ENCODE results near the gene PPIH.
"Not testable (repeated sequence)": the region's sequence is repeated elsewhere in the genome, so short reads cannot be mapped to it uniquely, and the experiment has no call there.

Gene PPIH

DNA sequence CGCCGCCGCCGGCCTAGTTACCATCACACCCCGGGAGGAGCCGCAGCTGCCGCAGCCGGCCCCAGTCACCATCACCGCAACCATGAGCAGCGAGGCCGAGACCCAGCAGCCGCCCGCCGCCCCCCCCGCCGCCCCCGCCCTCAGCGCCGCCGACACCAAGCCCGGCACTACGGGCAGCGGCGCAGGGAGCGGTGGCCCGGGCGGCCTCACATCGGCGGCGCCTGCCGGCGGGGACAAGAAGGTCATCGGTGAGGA is 24.2 kb downstream of the PPIH start:
- DNase-seq (ENCODE audit: low read depth, low spot score), result not testable (repeated sequence)

DNA sequence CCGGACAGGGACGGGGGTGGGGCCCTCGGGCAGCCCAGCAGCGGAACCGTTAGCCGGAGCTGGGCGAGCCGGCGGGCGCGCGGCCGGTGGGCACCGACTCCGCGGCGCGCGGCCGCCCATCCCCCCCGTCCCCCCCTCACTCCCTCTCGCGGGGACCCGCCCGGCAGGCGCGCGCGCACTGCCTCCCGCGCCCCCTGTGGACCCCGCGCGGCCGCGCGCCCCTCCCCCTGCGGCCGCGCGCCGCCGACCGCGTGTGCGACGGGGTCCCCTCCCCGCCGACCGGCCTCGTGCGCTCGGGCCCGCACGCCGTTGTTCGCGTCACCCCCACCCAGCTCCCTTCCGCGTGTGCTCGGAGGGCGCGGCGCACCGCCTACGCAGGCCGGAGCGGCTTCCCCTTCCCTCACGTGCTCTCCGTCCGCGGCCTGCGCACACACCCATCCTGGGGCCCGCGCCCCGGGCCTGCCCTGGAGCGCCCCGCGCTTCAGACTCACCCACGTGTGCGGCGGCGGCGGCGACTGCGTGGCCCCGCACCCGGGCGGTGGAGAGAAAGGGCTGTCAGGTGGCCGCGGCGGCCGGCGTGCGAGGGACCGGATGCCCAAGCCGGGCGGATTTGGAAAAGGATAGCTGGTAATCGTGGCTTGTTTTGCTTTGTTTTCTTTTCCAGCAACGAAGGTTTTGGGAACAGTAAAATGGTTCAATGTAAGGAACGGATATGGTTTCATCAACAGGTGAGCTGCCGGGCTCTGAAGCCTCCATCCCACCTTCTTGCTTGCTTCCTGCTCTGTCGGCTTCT is 24.7 kb downstream of the PPIH start:
- peak; percentile 75 for DNase-seq (ENCODE audit: low read depth, low spot score)

DNA sequence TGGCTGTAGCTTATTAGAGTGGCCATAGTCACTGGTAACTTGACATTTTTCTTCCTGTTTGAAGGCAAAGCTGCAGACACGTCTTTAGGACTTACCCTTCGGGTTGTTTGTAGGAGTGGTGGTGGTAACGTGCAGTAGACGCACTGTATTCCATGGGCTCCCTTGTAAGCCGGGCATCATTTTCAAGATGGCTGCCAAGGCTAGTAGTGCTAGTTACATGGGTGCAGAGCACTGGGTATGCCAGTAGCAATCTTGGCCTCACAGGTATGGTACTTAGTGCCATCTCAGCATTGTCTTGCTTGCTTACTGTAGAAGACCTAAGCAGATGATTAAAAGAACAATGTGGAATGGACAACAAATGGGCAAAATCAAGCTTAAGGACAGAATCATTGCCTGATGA is 25.9 kb downstream of the PPIH start:
- DNase-seq (ENCODE audit: low read depth, low spot score), result peak; percentile 37

DNA sequence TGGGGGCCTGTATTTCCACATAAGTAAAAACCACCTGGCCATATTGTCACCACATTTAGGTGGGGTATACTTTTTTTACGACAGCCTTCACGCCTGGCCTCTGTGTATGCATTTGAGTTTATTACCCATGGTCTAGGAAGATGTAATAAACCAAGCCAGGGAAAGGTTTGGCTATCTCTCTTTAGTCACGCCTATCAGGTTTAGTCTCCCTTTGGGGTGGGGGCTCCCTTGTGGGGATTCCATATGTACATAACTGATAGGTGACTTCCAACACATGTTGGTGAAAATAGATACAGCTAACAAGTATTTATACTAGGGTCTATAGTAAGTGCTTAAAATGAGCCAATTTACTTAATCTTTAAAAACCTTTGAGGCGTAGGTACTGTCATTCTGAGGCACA is 28.2 kb downstream of the PPIH start:
- DNase-seq (ENCODE audit: low read depth, low spot score), result no peak

DNA sequence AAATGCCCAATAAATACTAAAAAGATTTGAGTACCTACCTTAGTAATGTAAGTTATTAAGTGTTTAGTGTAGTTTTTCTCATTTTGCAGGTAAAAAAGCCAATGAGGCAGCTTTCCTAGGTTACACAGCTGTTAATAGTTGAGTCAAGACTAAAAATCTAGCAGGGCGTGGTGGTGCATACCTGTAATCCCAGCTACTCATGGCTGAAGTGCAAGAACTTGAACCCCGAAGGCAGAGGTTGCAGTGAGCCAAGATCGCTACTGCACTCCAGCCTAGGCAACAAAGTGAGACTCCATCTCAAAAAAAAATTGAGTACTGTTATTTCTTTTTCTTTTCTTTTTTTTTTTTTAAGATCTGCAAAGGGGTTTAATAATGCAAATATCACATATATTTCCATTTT is 31.7 kb downstream of the PPIH start:
- no peak for DNase-seq (ENCODE audit: low read depth, low spot score)

DNA sequence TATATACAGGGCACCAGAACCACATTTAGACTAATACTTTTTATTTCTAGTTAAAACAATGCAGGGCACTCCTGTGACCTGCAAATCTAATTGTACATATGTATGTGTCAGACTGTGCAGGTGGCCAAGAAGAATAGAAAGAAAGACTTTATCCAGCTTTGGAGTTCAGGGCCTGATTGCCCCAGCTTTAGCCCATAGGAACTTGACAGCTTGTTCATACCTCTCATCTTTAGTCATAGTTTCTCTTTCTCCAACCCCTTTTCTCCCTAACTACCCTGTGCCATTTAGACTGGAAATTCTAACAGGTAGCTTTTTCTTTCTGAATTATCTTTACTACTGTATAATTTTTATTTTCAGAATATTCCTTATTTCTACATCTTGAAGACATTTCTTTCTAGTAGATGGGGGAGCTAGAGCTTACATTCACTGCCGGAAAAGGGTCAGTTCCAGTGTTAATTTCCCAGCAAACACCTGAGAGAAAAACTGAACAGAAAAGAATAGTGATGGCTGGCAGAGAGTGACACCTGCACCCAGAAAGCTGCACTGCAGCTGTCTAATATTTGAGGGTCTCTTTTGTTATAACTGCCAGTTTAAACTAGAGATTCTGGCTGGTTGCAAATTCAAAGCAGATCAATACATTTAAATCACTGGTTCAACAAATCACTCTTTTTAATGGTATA is 32.4 kb downstream of the PPIH start:
- peak; percentile 18 for DNase-seq (ENCODE audit: low read depth, low spot score)

DNA sequence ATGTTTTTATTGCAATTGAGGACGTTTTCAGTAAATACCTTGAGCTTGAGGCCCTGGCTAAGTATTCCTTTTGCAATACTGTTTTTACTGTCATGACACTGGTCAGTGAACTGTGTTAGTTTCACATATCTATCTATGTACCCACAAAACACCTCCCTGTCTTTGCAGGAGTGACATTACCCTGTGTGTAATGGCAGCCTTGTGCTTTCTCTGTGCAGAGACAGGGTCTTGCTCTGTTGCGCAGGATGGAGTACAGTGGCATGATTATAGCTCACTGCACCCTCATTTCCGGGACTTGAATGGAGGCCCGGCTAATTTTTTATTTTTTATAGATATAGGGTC is 32.9 kb downstream of the PPIH start:
- no peak for DNase-seq (ENCODE audit: low read depth, low spot score)

DNA sequence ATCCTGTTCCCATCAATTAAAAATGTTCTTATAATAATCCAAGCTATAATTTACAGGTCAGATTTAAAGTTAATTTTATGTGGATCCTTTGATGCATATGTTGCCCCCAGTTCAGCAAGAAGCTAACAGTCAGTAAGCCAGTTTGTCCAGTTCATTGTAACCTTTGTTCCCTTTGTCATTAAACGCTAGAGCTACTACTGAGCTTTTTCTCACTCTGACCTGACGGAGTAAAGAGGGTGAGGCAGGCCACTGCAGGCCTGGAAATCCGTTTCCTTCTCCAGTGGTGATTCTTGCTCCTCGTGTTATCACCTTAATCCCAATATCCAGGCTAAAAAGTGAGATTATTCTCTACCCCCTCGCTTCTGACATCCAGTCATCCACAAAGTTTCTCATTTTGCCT is 34.2 kb downstream of the PPIH start:
- DNase-seq (ENCODE audit: low read depth, low spot score), result no peak

DNA sequence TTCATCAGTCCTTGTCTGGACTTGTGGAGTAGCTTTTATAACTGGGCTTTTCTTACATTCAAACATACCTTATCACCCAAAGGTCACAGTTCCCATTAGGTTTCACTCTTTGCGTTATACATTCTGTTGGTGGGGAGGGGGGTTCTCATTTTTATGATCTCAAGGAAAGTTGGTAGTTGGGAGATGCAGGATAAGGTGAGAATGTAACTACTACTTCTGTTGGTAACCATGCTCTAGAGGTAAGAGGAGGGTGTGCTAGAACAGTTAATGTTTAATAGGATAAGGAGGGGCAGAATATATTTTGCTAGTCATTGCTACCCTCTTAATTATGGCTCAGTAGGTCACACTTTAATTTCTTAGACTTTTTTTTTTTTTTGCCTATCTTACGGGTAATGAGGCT is 34.7 kb downstream of the PPIH start:
- DNase-seq (ENCODE audit: low read depth, low spot score), result no peak

DNA sequence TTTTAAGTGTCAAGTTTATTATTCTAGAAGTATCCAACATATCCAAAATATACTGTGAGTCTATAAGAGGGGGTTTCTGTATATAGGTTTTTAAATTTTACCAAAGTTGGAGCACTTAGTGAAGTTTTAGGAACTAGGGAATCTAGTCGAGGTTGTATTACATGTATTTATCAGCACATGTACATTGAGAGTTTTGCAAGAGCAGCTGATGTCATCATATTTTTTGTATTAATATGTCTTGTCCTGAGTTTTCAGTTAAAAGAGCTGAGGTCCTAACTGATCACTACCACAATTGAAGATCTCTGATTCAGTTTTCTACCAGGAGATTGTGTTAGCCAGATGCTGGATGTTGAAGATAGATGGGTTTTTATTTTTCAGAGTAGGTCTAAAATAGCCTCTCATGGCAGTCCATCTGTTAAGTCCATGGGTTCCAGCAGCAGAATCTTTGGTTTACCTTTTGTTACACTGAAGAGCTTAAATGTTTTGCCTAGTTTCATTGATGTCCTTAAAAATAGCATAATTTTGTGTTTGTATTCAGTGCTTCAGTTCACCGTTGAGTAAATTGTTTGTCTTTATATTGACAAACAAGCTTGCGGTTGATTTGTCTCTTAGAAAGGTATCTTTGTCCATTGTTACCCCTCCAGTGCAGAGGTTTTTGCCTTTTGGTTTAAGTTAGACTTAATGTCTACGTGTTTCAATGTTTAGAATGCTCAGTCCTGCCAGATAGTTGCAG is 40.0 kb downstream of the PPIH start:
- no peak for DNase-seq (ENCODE audit: low read depth, low spot score)

DNA sequence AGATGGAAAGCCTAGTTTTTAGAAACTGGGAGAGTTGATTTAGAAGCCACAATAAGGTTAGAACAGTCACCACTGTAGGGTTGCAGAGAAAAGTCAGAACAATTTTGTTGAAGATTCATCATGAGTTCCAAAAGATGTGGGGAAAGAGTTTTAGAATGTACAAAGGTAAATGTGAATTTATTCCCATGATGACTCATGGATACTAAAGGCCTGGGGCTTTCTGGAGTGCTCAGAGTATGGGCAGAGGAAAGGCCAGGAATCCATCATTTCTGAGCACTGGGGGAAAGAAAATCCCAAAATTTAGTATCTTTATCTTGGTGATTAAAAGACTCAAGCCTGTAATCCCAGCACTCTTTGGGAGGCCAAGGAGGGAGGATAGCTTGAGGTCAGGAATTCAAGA is 41.8 kb downstream of the PPIH start:
- no peak for DNase-seq (ENCODE audit: low read depth, low spot score)

DNA sequence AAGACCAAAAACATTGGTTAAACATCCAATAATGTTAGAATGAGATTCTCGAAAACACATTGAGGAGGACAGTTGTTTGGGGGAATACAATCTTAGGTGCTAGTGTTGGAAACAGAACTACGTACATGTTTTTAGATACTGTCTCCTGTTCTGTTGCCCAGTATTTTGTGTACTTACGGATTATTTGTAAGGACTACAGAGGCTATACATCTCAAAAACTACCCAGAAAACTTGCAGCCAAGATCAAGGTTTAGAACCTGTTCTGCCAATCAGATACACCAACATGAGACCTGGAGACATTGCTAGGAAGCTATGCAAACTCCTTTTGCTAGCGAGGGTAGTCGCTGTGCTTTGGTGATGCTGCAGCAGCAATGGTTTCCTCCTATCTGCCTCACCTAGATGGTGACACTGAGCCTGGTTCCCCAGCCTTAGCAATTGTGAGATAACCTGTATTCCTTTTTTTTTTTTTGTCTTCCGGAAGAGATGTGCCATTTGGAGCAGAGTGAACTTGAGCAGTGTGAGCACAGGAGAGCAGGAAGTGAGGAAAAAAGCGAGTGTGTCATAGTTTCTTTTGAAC is 45.8 kb downstream of the PPIH start:
- no peak for DNase-seq (ENCODE audit: low read depth, low spot score)

DNA sequence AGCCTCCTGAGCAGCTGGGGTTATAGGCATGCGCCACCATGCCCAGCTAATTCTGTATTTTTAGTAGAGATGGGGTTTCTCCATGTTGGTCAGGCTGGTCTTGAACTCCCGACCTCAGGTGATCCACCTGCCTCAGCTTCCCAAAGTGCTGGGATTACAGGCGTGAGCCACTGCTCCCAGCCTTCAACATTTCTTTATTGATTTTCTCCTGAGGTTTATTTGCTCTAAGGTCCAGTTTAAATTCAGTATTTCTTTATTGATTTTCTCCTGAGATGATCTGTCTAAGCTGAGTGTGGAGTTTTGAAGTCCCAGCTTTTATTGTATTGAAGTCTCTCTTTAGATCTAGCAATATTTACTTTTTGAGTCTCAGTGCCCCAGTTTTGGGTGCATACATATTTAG is 54.6 kb downstream of the PPIH start:
- DNase-seq (ENCODE audit: low read depth, low spot score), result not testable (repeated sequence)

DNA sequence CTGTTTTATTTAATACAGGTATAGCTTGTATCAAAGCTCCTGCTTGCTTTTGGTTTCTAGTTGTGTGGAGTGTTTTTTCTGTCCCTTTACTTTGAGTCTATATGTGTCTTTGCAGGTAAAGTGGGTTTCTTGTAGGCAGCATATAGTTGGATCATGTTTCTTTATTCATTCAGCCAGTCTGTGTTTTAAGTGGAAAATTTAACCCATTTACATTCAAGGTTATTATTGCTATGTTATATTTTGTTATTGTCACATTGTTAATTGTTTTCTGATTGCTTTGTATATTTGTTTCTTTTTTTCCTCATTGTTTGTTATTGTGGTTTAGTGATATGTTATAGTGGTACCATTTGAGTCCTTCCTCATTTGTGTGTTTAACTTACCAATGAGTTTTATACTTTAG is 55.1 kb downstream of the PPIH start:
- no peak for DNase-seq (ENCODE audit: low read depth, low spot score)

DNA sequence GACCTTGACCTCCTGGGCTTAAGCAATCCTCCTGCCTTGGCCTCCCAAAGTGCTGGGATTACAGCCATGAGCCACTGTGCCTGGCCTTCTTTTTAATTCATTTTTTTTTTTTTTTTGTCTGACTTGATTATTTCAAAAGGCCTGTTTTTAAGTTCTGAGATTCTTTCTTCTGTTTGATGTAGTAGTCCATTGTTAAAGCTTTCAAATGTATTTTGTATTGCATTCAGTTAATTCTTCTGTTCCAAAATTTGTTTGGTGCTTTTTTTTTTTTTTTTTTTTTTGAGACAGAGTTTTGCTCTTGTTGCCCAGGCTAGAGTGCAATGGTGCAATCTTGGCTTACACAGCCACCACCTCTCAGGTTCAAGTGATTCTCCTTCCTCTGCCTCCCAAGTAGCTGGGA is 56.2 kb downstream of the PPIH start:
- DNase-seq (ENCODE audit: low read depth, low spot score), result not testable (repeated sequence)

DNA sequence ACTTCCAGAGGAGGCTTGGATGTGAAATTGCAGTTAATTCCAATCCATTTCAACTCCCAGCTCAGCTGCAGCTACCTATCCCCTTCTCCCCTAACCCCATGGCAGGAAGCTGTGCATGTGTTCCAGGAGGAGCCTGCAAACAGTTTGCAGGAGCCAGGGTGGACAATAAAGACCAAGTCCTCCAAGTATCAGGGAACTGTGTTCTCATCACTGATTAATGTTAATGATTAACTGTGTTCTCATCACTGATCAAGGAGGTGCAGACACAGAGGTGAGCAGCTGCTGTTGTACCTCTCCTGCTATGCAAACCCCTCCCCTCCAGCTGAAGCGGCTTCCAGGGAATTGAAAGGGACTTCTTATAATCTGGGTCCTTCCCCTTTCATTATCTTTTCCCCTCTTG is 62.6 kb downstream of the PPIH start:
- DNase-seq (ENCODE audit: low read depth, low spot score), result no peak

DNA sequence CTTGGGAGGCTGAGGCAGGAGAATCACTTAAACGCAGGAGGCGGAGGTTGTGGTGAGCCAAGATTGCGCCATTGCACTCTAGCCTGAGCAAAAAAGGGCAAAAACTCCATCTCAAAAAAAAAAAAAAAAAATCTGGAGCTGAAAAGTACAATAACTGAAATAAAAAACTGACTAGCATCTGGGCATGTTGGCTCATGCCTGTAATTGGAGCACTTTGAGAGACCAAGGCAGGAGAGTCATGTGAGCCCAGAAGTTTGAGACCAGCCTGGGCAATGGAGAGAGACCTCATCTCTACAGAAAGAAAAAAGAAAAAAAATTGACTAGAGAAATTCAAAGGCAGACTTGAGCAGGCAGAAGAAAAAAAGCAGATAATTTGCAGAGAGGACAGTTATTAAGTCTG is 63.7 kb downstream of the PPIH start:
- no peak for DNase-seq (ENCODE audit: low read depth, low spot score)

DNA sequence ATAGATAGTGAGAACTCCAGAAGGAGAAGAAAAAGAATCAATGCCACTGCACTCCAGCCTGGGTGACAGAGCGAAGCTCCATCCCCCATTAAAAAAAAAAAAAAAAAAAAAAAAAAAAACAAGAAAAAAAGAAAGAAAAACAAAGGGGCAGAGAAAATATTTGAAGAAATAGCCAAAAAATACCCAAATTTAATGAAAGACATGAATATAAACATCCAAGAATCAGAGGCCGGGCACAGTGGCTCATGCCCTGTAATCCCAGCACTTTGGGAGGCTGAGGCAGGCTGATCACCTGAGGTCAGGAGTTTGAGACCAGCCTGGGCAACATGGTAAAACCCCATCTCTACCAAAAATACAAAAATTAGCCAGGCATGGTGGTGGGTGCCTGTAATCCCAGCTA is 64.2 kb downstream of the PPIH start:
- DNase-seq (ENCODE audit: low read depth, low spot score), result not testable (repeated sequence)

DNA sequence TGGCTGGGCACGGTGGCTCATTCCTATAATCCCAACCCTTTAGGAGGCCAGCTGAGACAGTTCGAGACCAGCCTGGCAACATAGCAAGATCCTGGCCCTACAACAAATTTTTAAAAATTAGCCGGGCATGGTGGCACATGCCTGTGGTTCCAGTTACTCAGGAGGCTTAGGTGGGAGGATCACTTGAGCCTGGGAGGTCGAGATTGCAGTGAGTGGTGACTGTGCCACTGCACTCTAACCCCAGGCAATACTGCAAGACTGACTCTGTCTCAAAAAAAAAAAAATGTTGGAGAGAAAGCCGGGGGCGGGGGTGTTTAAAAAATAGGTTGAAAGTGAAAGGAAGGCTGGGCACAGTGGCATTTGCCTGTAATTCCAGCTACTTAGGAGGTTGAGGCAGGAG is 65.3 kb downstream of the PPIH start:
- no peak for DNase-seq (ENCODE audit: low read depth, low spot score)

DNA sequence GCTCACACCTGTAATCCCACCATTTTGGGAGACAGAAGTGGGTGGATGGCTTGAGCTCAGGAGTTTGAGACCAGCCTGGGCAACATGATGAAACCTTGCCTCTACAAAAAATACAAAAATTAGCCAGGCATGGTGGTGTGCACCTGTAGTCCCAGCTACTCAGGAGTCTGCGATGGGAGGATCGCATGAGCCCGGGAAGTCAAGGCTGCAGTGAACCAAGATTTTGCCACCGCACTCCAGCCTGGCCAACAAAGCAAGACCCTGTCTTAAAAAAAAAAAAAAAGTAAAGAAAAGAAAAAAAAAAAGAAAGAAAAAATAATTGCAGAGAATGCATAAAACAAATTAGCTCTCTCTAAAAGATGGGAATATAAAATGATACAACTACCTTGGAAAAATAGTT is 67.6 kb downstream of the PPIH start:
- not testable (repeated sequence) for DNase-seq (ENCODE audit: low read depth, low spot score)
